Measurements from ENCODE around the gene RBMS3. TPM values are rescaled to one million over a fixed set of nuclear protein-coding genes. Genes with fewer than 3 reads are reported as not detected.

RBMS3 gene
- total RNA-seq, 1 experiment from 2014 or later, result 0.42 TPM

- TF ChIP-seq ZNF274 (IDR thresholded peaks at IDR 0.05; ENCODE audit: low read depth, low read length), result no peak
Measured at GRCh38 chr3:29430558-29430971, 149.7 kb downstream of the RBMS3 start (continued).

DNA sequence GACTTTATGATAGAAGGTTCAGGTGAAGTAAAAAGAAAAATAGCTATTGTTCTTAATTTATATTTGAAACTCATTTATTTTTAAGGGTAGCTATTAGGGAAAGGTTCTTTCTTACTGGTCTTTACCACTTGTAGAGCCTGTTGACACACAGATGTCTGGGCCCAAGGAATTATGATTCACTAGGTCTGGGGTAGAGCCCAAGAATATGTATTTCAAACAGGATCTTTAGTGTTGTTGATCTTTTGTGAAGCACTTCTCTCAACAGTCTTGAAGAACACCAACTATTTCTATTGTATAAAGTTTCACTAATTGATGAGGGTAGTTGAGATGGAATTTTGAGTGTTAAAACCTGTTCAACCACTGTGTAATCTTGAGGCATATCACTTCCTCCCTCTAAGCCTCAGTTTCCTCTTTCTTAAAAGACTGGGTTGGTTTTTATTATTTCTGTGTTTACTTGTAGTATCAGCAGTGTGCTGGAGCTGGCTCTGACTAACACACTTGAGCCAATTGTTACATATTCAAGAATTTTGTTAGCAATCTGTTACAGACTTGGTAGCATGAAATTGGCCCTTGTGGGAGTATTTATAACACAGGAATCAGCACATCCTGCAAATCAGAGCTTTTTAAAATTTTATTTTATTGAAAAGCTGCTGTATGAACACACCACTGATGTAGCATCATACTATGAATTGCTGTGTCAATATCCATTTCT is 155.9 kb downstream of the RBMS3 start:
- no TSS peak for BruUV-seq (replicated peaks)
- Histone ChIP-seq H3K9ac (ENCODE audit: low read length) (no peak overlapping the region), H3K9me3 (ENCODE audit: control insufficient read depth in 1 of 2, insufficient read depth in 1 of 2, low read depth in 1 of 2, low read length in 2 of 2) (no peaks in the 10 kb centered on the region), H4K20me1 (ENCODE audit: insufficient read depth) (no peaks in the 10 kb centered on the region), H2AFZ (ENCODE audit: low read depth, low read length, poor library complexity, severe bottlenecking) (no peak overlapping the region), H3K4me3 (replicated peaks in 1 of 2; ENCODE audit: low read depth in 1 of 2, low read length in 2 of 2) (no peak overlapping the region), H3K27ac (ENCODE audit: low read depth, low read length) (no peak overlapping the region), H3K36me3 (ENCODE audit: control insufficient read depth in 1 of 2, insufficient read depth in 2 of 2, low read length in 2 of 2) (no peaks in the 10 kb centered on the region), H3K4me2 (ENCODE audit: low read length) (no peak overlapping the region), H3K9me2 (ENCODE audit: insufficient read depth) (no peaks in the 10 kb centered on the region), H3K79me2 (ENCODE audit: insufficient read depth, low read length) (no peaks in the 10 kb centered on the region), H3K27me3 (ENCODE audit: insufficient read depth, low read length) (no peaks in the 10 kb centered on the region), H3K4me1 (ENCODE audit: control insufficient read depth in 1 of 2, insufficient read depth in 2 of 2, low read length in 2 of 2) (no peaks in the 10 kb centered on the region)
- ChIA-PET RAD21 (ENCODE audit: low non-redundant PET in 1 of 2, low total read pairs in 2 of 2, uncharacterized antibody in 2 of 2, unreplicated experiment in 2 of 2) (no interaction called here), POLR2A (no interaction called here), CTCF (no interaction called here)
- no peak for TF ChIP-seq ATF3 (IDR thresholded peaks at IDR 0.05)
- no peak for TF ChIP-seq ZFX (IDR thresholded peaks at IDR 0.05)
- no peak for TF ChIP-seq CEBPB (IDR thresholded peaks at IDR 0.05; ENCODE audit: low read depth)
- no peak for TF ChIP-seq REST (IDR thresholded peaks at IDR 0.05; ENCODE audit: low read depth)
- no peak for TF ChIP-seq JUND (IDR thresholded peaks at IDR 0.05)
- TF ChIP-seq ZNF274 (IDR thresholded peaks at IDR 0.05; ENCODE audit: low read depth, low read length), result no peak
- TF ChIP-seq SIN3A (IDR thresholded peaks at IDR 0.05; ENCODE audit: low read depth), result no peak
- no peak for TF ChIP-seq CBX3 (IDR thresholded peaks at IDR 0.05; ENCODE audit: low read depth)
- no peak for TF ChIP-seq POLR2AphosphoS5 (IDR thresholded peaks at IDR 0.05; ENCODE audit: low read depth, low read length)
- TF ChIP-seq, protein P1, sequence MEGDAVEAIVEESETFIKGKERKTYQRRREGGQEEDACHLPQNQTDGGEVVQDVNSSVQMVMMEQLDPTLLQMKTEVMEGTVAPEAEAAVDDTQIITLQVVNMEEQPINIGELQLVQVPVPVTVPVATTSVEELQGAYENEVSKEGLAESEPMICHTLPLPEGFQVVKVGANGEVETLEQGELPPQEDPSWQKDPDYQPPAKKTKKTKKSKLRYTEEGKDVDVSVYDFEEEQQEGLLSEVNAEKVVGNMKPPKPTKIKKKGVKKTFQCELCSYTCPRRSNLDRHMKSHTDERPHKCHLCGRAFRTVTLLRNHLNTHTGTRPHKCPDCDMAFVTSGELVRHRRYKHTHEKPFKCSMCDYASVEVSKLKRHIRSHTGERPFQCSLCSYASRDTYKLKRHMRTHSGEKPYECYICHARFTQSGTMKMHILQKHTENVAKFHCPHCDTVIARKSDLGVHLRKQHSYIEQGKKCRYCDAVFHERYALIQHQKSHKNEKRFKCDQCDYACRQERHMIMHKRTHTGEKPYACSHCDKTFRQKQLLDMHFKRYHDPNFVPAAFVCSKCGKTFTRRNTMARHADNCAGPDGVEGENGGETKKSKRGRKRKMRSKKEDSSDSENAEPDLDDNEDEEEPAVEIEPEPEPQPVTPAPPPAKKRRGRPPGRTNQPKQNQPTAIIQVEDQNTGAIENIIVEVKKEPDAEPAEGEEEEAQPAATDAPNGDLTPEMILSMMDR (IDR thresholded peaks at IDR 0.05 in 2 of 3, conservative IDR thresholded peaks at IDR 0.05 in 1 of 3; ENCODE audit: borderline replicate concordance in 1 of 3, insufficient read depth in 1 of 3, low read depth in 2 of 3, low read length in 2 of 3), result no peak
- no peak for TF ChIP-seq TCF7L2 (IDR thresholded peaks at IDR 0.05; ENCODE audit: borderline replicate concordance, extremely low read depth, insufficient read depth, insufficient read length)
- no peak for TF ChIP-seq SP1 (IDR thresholded peaks at IDR 0.05; ENCODE audit: low read depth)
- TF ChIP-seq EGR1 (IDR thresholded peaks at IDR 0.05; ENCODE audit: low read depth), result no peak
- TF ChIP-seq RAD21 (IDR thresholded peaks at IDR 0.05; ENCODE audit: low read depth), result no peak
- TF ChIP-seq EZH2 (IDR thresholded peaks at IDR 0.05), result no peak
- TF ChIP-seq EZH2phosphoT487 (IDR thresholded peaks at IDR 0.05; ENCODE audit: borderline replicate concordance), result no peak
- TF ChIP-seq FOSL1 (IDR thresholded peaks at IDR 0.05; ENCODE audit: low read depth), result no peak
- TF ChIP-seq, protein P2, sequence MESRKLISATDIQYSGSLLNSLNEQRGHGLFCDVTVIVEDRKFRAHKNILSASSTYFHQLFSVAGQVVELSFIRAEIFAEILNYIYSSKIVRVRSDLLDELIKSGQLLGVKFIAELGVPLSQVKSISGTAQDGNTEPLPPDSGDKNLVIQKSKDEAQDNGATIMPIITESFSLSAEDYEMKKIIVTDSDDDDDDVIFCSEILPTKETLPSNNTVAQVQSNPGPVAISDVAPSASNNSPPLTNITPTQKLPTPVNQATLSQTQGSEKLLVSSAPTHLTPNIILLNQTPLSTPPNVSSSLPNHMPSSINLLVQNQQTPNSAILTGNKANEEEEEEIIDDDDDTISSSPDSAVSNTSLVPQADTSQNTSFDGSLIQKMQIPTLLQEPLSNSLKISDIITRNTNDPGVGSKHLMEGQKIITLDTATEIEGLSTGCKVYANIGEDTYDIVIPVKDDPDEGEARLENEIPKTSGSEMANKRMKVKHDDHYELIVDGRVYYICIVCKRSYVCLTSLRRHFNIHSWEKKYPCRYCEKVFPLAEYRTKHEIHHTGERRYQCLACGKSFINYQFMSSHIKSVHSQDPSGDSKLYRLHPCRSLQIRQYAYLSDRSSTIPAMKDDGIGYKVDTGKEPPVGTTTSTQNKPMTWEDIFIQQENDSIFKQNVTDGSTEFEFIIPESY (IDR thresholded peaks at IDR 0.05; ENCODE audit: extremely low read depth, insufficient replicate concordance, low read length), result no peak
- DNase-seq (ENCODE audit: low read depth, low spot score) (no peak), ATAC-seq (no peak)
- intact Hi-C loops (cut with micrococcal nuclease), result no loop called here

Measured in HCT116 (cell line).